ENCODE data around the gene CEPT1. TPM values are rescaled to one million over a fixed set of nuclear protein-coding genes. Genes with fewer than 3 reads are reported as not detected.

Gene CEPT1
- total and polyA plus RNA-seq, 2 donors (not counting 1 experiment from before 2014, with no cell fraction given), result 26.4 to 74.5 TPM

DNA sequence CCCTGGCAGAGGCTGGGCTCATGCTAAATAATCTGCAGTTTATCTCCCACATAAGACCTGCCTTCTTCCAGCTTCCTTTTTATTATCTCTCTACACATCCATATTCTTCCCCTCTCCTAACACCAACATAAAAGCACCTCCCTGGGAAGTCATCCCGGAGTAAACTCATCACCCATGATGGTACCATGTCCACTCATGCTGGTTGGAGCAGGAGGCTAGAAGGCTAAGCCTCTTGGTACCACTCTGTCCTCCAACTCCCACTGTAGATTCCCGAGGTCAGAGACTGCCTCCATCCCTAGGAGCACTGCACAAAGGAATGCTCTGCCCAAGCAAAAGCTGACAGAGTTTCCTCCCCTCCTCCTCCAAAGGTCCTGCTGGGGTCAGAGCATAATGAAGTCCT is 56.2 kb downstream of the CEPT1 start:
- Histone ChIP-seq H3K36me3 (ENCODE audit: control insufficient read depth, insufficient read depth, low read length) (no peaks in the 10 kb centered on the region), H3K4me3 (replicated peaks in 1 of 4; ENCODE audit: control extremely low read depth in 1 of 4, insufficient read depth in 1 of 4, low read depth in 3 of 4, low read length in 4 of 4) (no peak overlapping the region), H3K27ac (ENCODE audit: insufficient read depth, low read length) (no peak overlapping the region), H3K79me2 (ENCODE audit: control insufficient read depth, insufficient read depth, low read length) (no peaks in the 10 kb centered on the region), H3K9me3 (ENCODE audit: control insufficient read depth, insufficient read depth, low read depth, low read length) (no peaks in the 10 kb centered on the region), H2AFZ (ENCODE audit: low read length) (no peak overlapping the region), H3K27me3 (ENCODE audit: control insufficient read depth, insufficient read depth, low read length) (no peaks in the 10 kb centered on the region), H3K4me2 (ENCODE audit: extremely low read depth, insufficient read depth, low read length) (no peak overlapping the region), H3K4me1 (ENCODE audit: control insufficient read depth, extremely low read depth, insufficient read depth, low read length) (peaks cover 21% of the 10 kb centered on the region), H3K9ac (ENCODE audit: insufficient read depth, low read length) (no peak overlapping the region), H4K20me1 (ENCODE audit: control insufficient read depth, extremely low read depth, insufficient read depth, low read length) (no peaks in the 10 kb centered on the region)
- DNase-seq (ENCODE audit: low read depth in 2 of 2), result no peak
- no peak for TF ChIP-seq EZH2 (IDR thresholded peaks at IDR 0.05; ENCODE audit: low read length, missing control alignments)
- TF ChIP-seq, protein P1, sequence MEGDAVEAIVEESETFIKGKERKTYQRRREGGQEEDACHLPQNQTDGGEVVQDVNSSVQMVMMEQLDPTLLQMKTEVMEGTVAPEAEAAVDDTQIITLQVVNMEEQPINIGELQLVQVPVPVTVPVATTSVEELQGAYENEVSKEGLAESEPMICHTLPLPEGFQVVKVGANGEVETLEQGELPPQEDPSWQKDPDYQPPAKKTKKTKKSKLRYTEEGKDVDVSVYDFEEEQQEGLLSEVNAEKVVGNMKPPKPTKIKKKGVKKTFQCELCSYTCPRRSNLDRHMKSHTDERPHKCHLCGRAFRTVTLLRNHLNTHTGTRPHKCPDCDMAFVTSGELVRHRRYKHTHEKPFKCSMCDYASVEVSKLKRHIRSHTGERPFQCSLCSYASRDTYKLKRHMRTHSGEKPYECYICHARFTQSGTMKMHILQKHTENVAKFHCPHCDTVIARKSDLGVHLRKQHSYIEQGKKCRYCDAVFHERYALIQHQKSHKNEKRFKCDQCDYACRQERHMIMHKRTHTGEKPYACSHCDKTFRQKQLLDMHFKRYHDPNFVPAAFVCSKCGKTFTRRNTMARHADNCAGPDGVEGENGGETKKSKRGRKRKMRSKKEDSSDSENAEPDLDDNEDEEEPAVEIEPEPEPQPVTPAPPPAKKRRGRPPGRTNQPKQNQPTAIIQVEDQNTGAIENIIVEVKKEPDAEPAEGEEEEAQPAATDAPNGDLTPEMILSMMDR (conservative IDR thresholded peaks at IDR 0.05 in 1 of 2, IDR thresholded peaks at IDR 0.05 in 1 of 2; ENCODE audit: low read depth in 1 of 2, low read length in 2 of 2), result no peak

DNA sequence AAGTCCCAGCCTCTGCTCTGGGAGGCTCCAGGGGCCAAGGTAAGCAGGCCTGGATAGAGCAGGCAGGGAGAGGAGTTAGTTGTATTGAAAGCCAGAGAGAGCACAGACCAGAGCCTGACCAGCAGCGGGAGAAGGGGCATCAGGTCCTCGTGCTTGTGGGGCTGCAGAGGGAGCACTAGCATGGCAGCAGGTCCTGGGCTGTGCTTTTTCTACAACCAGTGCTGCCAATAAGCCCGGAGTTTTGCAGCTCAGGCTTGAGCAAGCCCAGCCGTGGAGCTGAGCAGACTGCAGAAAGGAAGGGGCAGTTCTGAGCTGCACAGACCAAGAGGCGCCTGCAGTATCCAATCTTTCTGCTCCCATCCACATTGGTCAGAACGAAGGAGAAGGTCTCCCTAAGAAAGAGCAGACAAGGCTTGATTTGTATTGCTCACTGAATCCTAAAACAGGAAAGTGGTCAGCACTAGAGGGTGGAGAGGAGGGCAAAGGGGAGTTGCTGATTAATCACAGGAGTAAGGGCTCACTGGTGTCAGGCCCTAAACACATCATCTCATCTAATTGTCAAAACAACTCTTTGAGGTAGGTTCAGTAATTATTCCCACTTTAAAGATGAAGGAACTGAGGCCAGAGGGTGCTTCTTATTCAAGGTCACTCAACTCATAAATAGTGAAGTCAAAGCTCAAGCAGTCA is 57.7 kb downstream of the CEPT1 start:
- no peaks in the 10 kb centered on the region for H3K9me3 ChIP-seq (ENCODE audit: control insufficient read depth, insufficient read depth, low read depth, low read length)
- no peaks in the 10 kb centered on the region for H4K20me1 ChIP-seq (ENCODE audit: control insufficient read depth, extremely low read depth, insufficient read depth, low read length)
- no peak overlapping the region for H3K4me3 ChIP-seq (replicated peaks in 1 of 4; ENCODE audit: control extremely low read depth in 1 of 4, insufficient read depth in 1 of 4, low read depth in 3 of 4, low read length in 4 of 4)
- peaks cover 12% of the 10 kb centered on the region for H3K4me1 ChIP-seq (ENCODE audit: control insufficient read depth, extremely low read depth, insufficient read depth, low read length)
- H3K27me3 ChIP-seq (ENCODE audit: control insufficient read depth, insufficient read depth, low read length), result no peaks in the 10 kb centered on the region
- H3K9ac ChIP-seq (ENCODE audit: insufficient read depth, low read length), result no peak overlapping the region
- TF ChIP-seq EZH2 (IDR thresholded peaks at IDR 0.05; ENCODE audit: low read length, missing control alignments), result no peak
- TF ChIP-seq, protein P1 (conservative IDR thresholded peaks at IDR 0.05 in 1 of 2, IDR thresholded peaks at IDR 0.05 in 1 of 2; ENCODE audit: low read depth in 1 of 2, low read length in 2 of 2), result peak; percentile 19 to 31
- peak in 1 of 2 donors; percentile 15 for DNase-seq (ENCODE audit: low read depth in 2 of 2)
- H3K36me3 ChIP-seq (ENCODE audit: control insufficient read depth, insufficient read depth, low read length), result no peaks in the 10 kb centered on the region
- no peak overlapping the region for H3K4me2 ChIP-seq (ENCODE audit: extremely low read depth, insufficient read depth, low read length)
- H2AFZ ChIP-seq (ENCODE audit: low read length), result no peak overlapping the region
- H3K79me2 ChIP-seq (ENCODE audit: control insufficient read depth, insufficient read depth, low read length), result no peaks in the 10 kb centered on the region
- no peak overlapping the region for H3K27ac ChIP-seq (ENCODE audit: insufficient read depth, low read length)

DNA sequence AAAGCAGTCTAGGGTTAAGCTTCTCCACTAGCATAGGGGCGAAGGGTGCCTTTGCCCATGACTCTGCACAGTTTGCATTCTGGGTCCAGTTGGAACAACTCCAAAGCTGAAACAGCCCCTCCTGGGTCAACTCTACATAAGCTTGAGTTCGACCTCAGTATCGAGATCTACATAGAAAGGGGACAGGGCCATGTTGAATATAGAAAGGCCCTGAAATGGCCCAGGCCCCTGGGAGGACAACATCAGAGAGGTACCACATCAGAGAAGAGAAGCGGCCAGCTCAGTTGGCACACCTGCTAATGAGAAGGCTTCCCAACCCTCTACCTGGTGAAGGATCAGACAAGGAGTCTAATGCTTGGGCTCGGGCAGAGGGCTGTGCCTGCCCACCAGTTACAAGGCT is 58.8 kb downstream of the CEPT1 start:
- H3K36me3 ChIP-seq (ENCODE audit: control insufficient read depth, insufficient read depth, low read length), result no peaks in the 10 kb centered on the region
- TF ChIP-seq, protein P1 (conservative IDR thresholded peaks at IDR 0.05 in 1 of 2, IDR thresholded peaks at IDR 0.05 in 1 of 2; ENCODE audit: low read depth in 1 of 2, low read length in 2 of 2), result no peak
- no peak for TF ChIP-seq EZH2 (IDR thresholded peaks at IDR 0.05; ENCODE audit: low read length, missing control alignments)
- H3K27ac ChIP-seq (ENCODE audit: insufficient read depth, low read length), result no peak overlapping the region
- no peak for DNase-seq (ENCODE audit: low read depth in 2 of 2)
- no peak overlapping the region for H3K9ac ChIP-seq (ENCODE audit: insufficient read depth, low read length)
- no peak overlapping the region for H3K4me3 ChIP-seq (replicated peaks in 1 of 4; ENCODE audit: control extremely low read depth in 1 of 4, insufficient read depth in 1 of 4, low read depth in 3 of 4, low read length in 4 of 4)
- H3K9me3 ChIP-seq (ENCODE audit: control insufficient read depth, insufficient read depth, low read depth, low read length), result no peaks in the 10 kb centered on the region
- no peaks in the 10 kb centered on the region for H4K20me1 ChIP-seq (ENCODE audit: control insufficient read depth, extremely low read depth, insufficient read depth, low read length)
- H2AFZ ChIP-seq (ENCODE audit: low read length), result no peak overlapping the region
- H3K4me2 ChIP-seq (ENCODE audit: extremely low read depth, insufficient read depth, low read length), result no peak overlapping the region
- H3K79me2 ChIP-seq (ENCODE audit: control insufficient read depth, insufficient read depth, low read length), result no peaks in the 10 kb centered on the region
- H3K4me1 ChIP-seq (ENCODE audit: control insufficient read depth, extremely low read depth, insufficient read depth, low read length), result peaks cover 7% of the 10 kb centered on the region
- H3K27me3 ChIP-seq (ENCODE audit: control insufficient read depth, insufficient read depth, low read length), result no peaks in the 10 kb centered on the region

All from fibroblast of lung (primary cell).